A549 (cell line): ENCODE measurements around the gene GPR78. TPM values are rescaled to one million over a fixed set of nuclear protein-coding genes. Genes with fewer than 3 reads are reported as not detected.

Experiments used
- ATAC-seq, 2 experiments: fragments of 200-7000 bp in 1 of 2; fragments of >200 bp in 1 of 2; cut with Nextera tagmentation in 1 of 2; cut with Tn5 transposase in 1 of 2; 3 replicates each; pipeline versions ENCODE4 v1.8.0 to v1.9.1; 2018 to 2020; ENCODE audit warnings: mild to moderate bottlenecking in 1 of 2, moderate library complexity in 1 of 2
- CTCF ChIA-PET: fragments of 300-600 bp; sonication (Branson Sonifier 250); formaldehyde crosslinking; extraction: SDS; loops from one replicate; lab custom pipeline; 2021; ENCODE audit warnings: antibody characterized with exemption, inconsistent platforms; lab: Yijun Ruan, JAX
- POLR2A ChIA-PET: fragments of 350-600 bp; formaldehyde crosslinking; extraction: SDS; loops from one replicate; lab custom pipeline; 2021; ENCODE audit warnings: antibody characterized with exemption, inconsistent platforms; lab: Yijun Ruan, JAX
- DNase-seq, 2 experiments: peaks; one replicate each; pipeline versions ENCODE4 v3.0.0 to v3.0.0-alpha.2; 2011 to 2016; ENCODE audit warnings: low read depth in 1 of 2, low spot score in 1 of 2
- FAIRE-seq: peaks from 2 replicates; lab custom pipeline; 2011; peaks lifted over from hg19 to GRCh38; lab: Jason Lieb, UNC
- H3K27ac ChIP-seq, 2 experiments: fragments of >200 bp; sonication (Bioruptor Twin); formaldehyde crosslinking; 3 replicates each; pipeline ENCODE4 v1.5.1; 2016 to 2017
- H3K4me1 ChIP-seq: fragments of >200 bp; sonication (Bioruptor Twin); formaldehyde crosslinking; 3 replicates; pipeline ENCODE4 v1.6.1; 2016
- H3K4me2 ChIP-seq: fragments of >200 bp; sonication (Bioruptor Twin); formaldehyde crosslinking; 3 replicates; pipeline ENCODE4 v1.6.1; 2016
- H3K4me3 ChIP-seq: fragments of >200 bp; sonication (Bioruptor Twin); formaldehyde crosslinking; 3 replicates; pipeline ENCODE4 v1.5.1; 2016
- H3K9me3 ChIP-seq: fragments of >200 bp; sonication (Bioruptor Twin); formaldehyde crosslinking; 3 replicates; pipeline ENCODE4 v1.6.1; 2016
- ATOH8 ChIP-seq: fragments of 250-450 bp; sonication (Bioruptor Pico); IDR thresholded peaks from 2 replicates; pipeline ENCODE4 v1.5.0; 2020; ENCODE audit warnings: low read depth, mild to moderate bottlenecking, moderate library complexity
- CHD4 ChIP-seq: fragments of 200-600 bp; sonication (generic); IDR thresholded peaks from 2 replicates; pipeline ENCODE4 v1.6.1; 2016; ENCODE audit warnings: antibody characterized with exemption, mild to moderate bottlenecking, borderline replicate concordance
- CTCF ChIP-seq: fragments of >200 bp; sonication (Bioruptor Twin); formaldehyde crosslinking; IDR thresholded peaks from 3 replicates; pipeline ENCODE4 v1.5.1; 2016
- EP300 ChIP-seq, 2 experiments: fragments of >200 bp; sonication (Bioruptor Twin); formaldehyde crosslinking; IDR thresholded peaks; 2 replicates in 1 of 2; 3 replicates in 1 of 2; pipeline ENCODE4 v1.6.1; 2016 to 2017
- ESRRA ChIP-seq: fragments of 150-350 bp; IDR thresholded peaks from 2 replicates; pipeline ENCODE4 v1.6.1; 2014; ENCODE audit warnings: mild to moderate bottlenecking, low read length, borderline replicate concordance
- FOSL2 ChIP-seq, 2 experiments: fragments of 450-650 bp in 1 of 2; fragments of >200 bp in 1 of 2; sonication (Bioruptor Twin) in 1 of 2; formaldehyde crosslinking; IDR thresholded peaks; 2 replicates each; pipeline versions ENCODE4 v1.5.0 to v1.6.1; 2016 to 2020; ENCODE audit warnings: mild to moderate bottlenecking in 1 of 2, moderate library complexity in 1 of 2
- GATA3 ChIP-seq: IDR thresholded peaks from 2 replicates; pipeline ENCODE4 v1.6.1; 2012; ENCODE audit warnings: borderline replicate concordance
- HEYL ChIP-seq: fragments of 250-450 bp; sonication (Bioruptor Pico); IDR thresholded peaks from 2 replicates; pipeline ENCODE4 v1.8.0; 2021; ENCODE audit warnings: mild to moderate bottlenecking, moderate library complexity
- HOXA7 ChIP-seq: fragments of 250-450 bp; sonication (Bioruptor Pico); IDR thresholded peaks from 2 replicates; pipeline ENCODE4 v1.5.0; 2020; ENCODE audit warnings: mild to moderate bottlenecking, moderate library complexity
- HOXB13 ChIP-seq: fragments of 250-450 bp; sonication (Bioruptor Pico); IDR thresholded peaks from 2 replicates; pipeline ENCODE4 v1.5.0; 2020; ENCODE audit warnings: low read depth, mild to moderate bottlenecking, moderate library complexity
- JUN ChIP-seq, 2 experiments: fragments of >200 bp; sonication (Bioruptor Twin); formaldehyde crosslinking; IDR thresholded peaks; 2 replicates in 1 of 2; 3 replicates in 1 of 2; pipeline ENCODE4 v1.6.1; 2016 to 2017
- MAFK ChIP-seq: fragments of 450-650 bp; IDR thresholded peaks from 2 replicates; pipeline ENCODE4 v1.6.1; 2014; ENCODE audit not compliant: partially characterized antibody
- MAZ ChIP-seq: fragments of 150-350 bp; IDR thresholded peaks from 2 replicates; pipeline ENCODE4 v1.6.1; 2014; ENCODE audit warnings: antibody characterized with exemption, low read depth, low read length, borderline replicate concordance
- MYC ChIP-seq: IDR thresholded peaks from 2 replicates; pipeline ENCODE4 v1.6.1; 2012; ENCODE audit warnings: mild to moderate bottlenecking, inconsistent platforms, low read length, improper control_type of control experiment, borderline replicate concordance
- NFE2L2 ChIP-seq: fragments of 150-350 bp; conservative IDR thresholded peaks from 2 replicates; pipeline ENCODE4 v1.6.1; 2014; ENCODE audit warnings: low read length
- RAD21 ChIP-seq, 2 experiments: fragments of >200 bp in 1 of 2; sonication (Bioruptor Twin) in 1 of 2; formaldehyde crosslinking in 1 of 2; IDR thresholded peaks in 1 of 2; conservative IDR thresholded peaks in 1 of 2; 2 replicates in 1 of 2; 3 replicates in 1 of 2; pipeline ENCODE4 v1.6.1; 2012 to 2018; ENCODE audit warnings: inconsistent platforms in 1 of 2
- RARB ChIP-seq: fragments of 250-450 bp; sonication (Bioruptor Pico); IDR thresholded peaks from 2 replicates; pipeline ENCODE4 v1.8.0; 2021; ENCODE audit warnings: mild to moderate bottlenecking, moderate library complexity
- RCOR1 ChIP-seq: fragments of 150-350 bp; IDR thresholded peaks from 2 replicates; pipeline ENCODE4 v1.6.1; 2014; ENCODE audit warnings: antibody characterized with exemption, low read length, low read depth
- REST ChIP-seq: fragments of 200-600 bp; sonication (generic); IDR thresholded peaks from 2 replicates; pipeline ENCODE4 v1.6.1; 2016; ENCODE audit warnings: antibody characterized with exemption, mild to moderate bottlenecking, moderate library complexity
- SMC3 ChIP-seq: fragments of >200 bp; sonication (Bioruptor Twin); formaldehyde crosslinking; IDR thresholded peaks from 3 replicates; pipeline ENCODE4 v1.6.1; 2018; ENCODE audit warnings: inconsistent platforms
- TFCP2L1 ChIP-seq: fragments of 250-450 bp; sonication (Bioruptor Pico); IDR thresholded peaks from 2 replicates; pipeline ENCODE4 v1.5.0; 2021; ENCODE audit warnings: mild to moderate bottlenecking
- TP53 ChIP-seq: fragments of 250-450 bp; sonication (Bioruptor Pico); IDR thresholded peaks from 2 replicates; pipeline ENCODE4 v1.5.0; 2021; ENCODE audit warnings: mild to moderate bottlenecking, moderate library complexity
- ZNF302 ChIP-seq: fragments of 250-450 bp; sonication (Bioruptor Pico); IDR thresholded peaks from 2 replicates; pipeline ENCODE4 v1.9.0; 2021; ENCODE audit warnings: inconsistent platforms, mild to moderate bottlenecking, moderate library complexity
- WGBS: methylation state at CpG from one replicate; pipeline ENCODE4 v1.1.6; 2017; ENCODE audit errors: missing lambda C conversion rate; 5-methylcytosine and 5-hydroxymethylcytosine counted together
- polyA plus RNA-seq, 4 experiments: library from polyadenylated mRNA; depleted of rRNA in 3 of 4; stranded (reverse); fragments of >200 nt; fragmentation: RNase III in 1 of 4; extraction: RNeasy Plus Mini Kit Qiagen cat#74134 plus additional on column Dnase treatment in 1 of 4; gene quantifications; 2 replicates in 3 of 4; 3 replicates in 1 of 4; pipeline ENCODE4 v1.2.3, GENCODE V29; 2011 to 2017

The GPR78 gene
- polyA plus RNA-seq, 2 of the 4 experiments (the other 2 are of a cell fraction), result 0.09 TPM; not detected in 1

- POLR2A ChIA-PET, result no interaction called here
- ATAC-seq (no peak), DNase-seq (no peak), FAIRE-seq (no peak)
- Histone ChIP-seq H3K4me3 (no peak overlapping the region), H3K4me1 (no peaks in the 10 kb centered on the region), H3K9me3 (no peaks in the 10 kb centered on the region), H3K27ac (no peak overlapping the region), H3K4me2 (no peak overlapping the region)
- CTCF ChIA-PET, result interaction anchor here (1.0 to 3.7 kb wide), 4 partner anchors 9 to 129 kb away, joined by 3 to 27 read pairs (median 10); no protein-coding TSS in a partner anchor
- TF ChIP-seq HOXB13 (CRISPR knock-in tag) (no peak), GATA3 (no peak), RARB (CRISPR knock-in tag) (no peak), MYC (no peak), REST (no peak), ZNF302 (CRISPR knock-in tag) (no peak), TFCP2L1 (CRISPR knock-in tag) (no peak), ATOH8 (no peak), TP53 (CRISPR knock-in tag) (no peak), SMC3 (no peak), RAD21 (conservative IDR thresholded peaks at IDR 0.05 in 1 of 2, IDR thresholded peaks at IDR 0.05 in 1 of 2) (no peak), HOXA7 (CRISPR knock-in tag) (no peak), CTCF (no peak), FOSL2 (IDR thresholded peaks at IDR 0.05) (no peak), FOSL2 (CRISPR knock-in tag; IDR thresholded peaks at IDR 0.05) (no peak), EP300 (IDR thresholded peaks at IDR 0.05) (no peak), CHD4 (no peak)
- WGBS, result 73% methylated on average over 11 of the region's 19 CpGs
These were observed 18.3 kb downstream of the GPR78 start for GRCh38 chr4:8598391-8599090.

GRCh38 chr4:8599091-8599460 is 18.9 kb downstream of the GPR78 start:
- H3K9me3 ChIP-seq, result no peaks in the 10 kb centered on the region
- no peak overlapping the region for H3K27ac ChIP-seq
- no peak for FAIRE-seq
- CTCF ChIA-PET, result interaction anchor here (1.0 to 3.7 kb wide), 3 partner anchors 8 to 130 kb away, joined by 3 to 27 read pairs (median 8); no protein-coding TSS in a partner anchor
- H3K4me2 ChIP-seq, result no peak overlapping the region
- POLR2A ChIA-PET, result no interaction called here
- no peak overlapping the region for H3K4me3 ChIP-seq
- no peaks in the 10 kb centered on the region for H3K4me1 ChIP-seq
- no CpG with 5 or more reads among the region's 8 CpGs for WGBS
- no peak for DNase-seq
- ATAC-seq, result no peak
- TF ChIP-seq ESRRA (no peak), JUN (IDR thresholded peaks at IDR 0.05) (no peak), HEYL (no peak), MAFK (no peak), RCOR1 (no peak), CTCF (no peak), CHD4 (no peak), RARB (CRISPR knock-in tag) (no peak), SMC3 (no peak), REST (no peak), NFE2L2 (no peak), MAZ (no peak), HOXA7 (CRISPR knock-in tag) (no peak)
